Neuronal stem cell (in vitro differentiated cells): Measurements from ENCODE around the gene LST1.

Experiments
- DNase-seq: peaks from one replicate; pipeline ENCODE4 v3.0.0-alpha.2; 2013; ENCODE audit warnings: low spot score
- H2AFZ ChIP-seq: one replicate; pipeline ENCODE4 v1.6.1; 2013; ENCODE audit warnings: mild to moderate bottlenecking, low read length, inconsistent platforms
- H2AK5ac ChIP-seq: 2 replicates; pipeline ENCODE4 v1.6.1; 2013; ENCODE audit warnings: low read depth, mild to moderate bottlenecking, inconsistent platforms, low read length, moderate library complexity, mixed read lengths
- H2BK120ac ChIP-seq: 2 replicates; pipeline ENCODE4 v1.6.1; 2013; ENCODE audit warnings: low read depth, mild to moderate bottlenecking, inconsistent platforms, low read length, moderate library complexity, mixed read lengths
- H2BK12ac ChIP-seq: one replicate; pipeline ENCODE4 v1.6.1; 2013; ENCODE audit warnings: low read length, inconsistent platforms
- H2BK15ac ChIP-seq: 2 replicates; pipeline ENCODE4 v1.6.1; 2013; ENCODE audit warnings: mild to moderate bottlenecking, low read length, inconsistent platforms, mixed read lengths
- H2BK5ac ChIP-seq: one replicate; pipeline ENCODE4 v1.6.1; 2013; ENCODE audit warnings: inconsistent platforms, mild to moderate bottlenecking, low read length, moderate library complexity
- H3K14ac ChIP-seq: one replicate; pipeline ENCODE4 v1.6.1; 2013; ENCODE audit warnings: low read length, inconsistent platforms
- H3K18ac ChIP-seq: 2 replicates; pipeline ENCODE4 v1.6.1; 2013; ENCODE audit warnings: low read length, inconsistent platforms
- H3K23ac ChIP-seq: 2 replicates; pipeline ENCODE4 v1.6.1; 2013; ENCODE audit warnings: low read depth, mild to moderate bottlenecking, mixed read lengths, low read length, inconsistent platforms; ENCODE audit not compliant: poor library complexity
- H3K27ac ChIP-seq: replicated peaks from 3 replicates; pipeline ENCODE4 v1.5.1; 2013; ENCODE audit warnings: low read length, inconsistent platforms
- H3K27me3 ChIP-seq, 3 experiments: 2 replicates each; pipeline ENCODE4 v1.6.1; 2013; ENCODE audit warnings: low read length in 3 of 3, mild to moderate bottlenecking in 2 of 3, inconsistent platforms in 1 of 3, low read depth in 1 of 3, mixed read lengths in 1 of 3, moderate library complexity in 1 of 3; ENCODE audit not compliant: control insufficient read depth in 3 of 3, insufficient read depth in 3 of 3
- H3K36me3 ChIP-seq, 2 donors: replicated peaks in 1 of 2; 2 replicates each; pipeline ENCODE4 v1.6.1; 2013; ENCODE audit warnings: low read length in 2 of 2; ENCODE audit not compliant: control insufficient read depth in 2 of 2, insufficient read depth in 2 of 2
- H3K4ac ChIP-seq: 2 replicates; pipeline ENCODE4 v1.6.1; 2013; ENCODE audit warnings: inconsistent platforms, mild to moderate bottlenecking, low read length, moderate library complexity
- H3K4me1 ChIP-seq, 2 donors: 1 replicate in 1 of 2; 2 replicates in 1 of 2; pipeline ENCODE4 v1.6.1; 2013; ENCODE audit warnings: low read length in 2 of 2, low read depth in 1 of 2; ENCODE audit not compliant: control insufficient read depth in 2 of 2, insufficient read depth in 1 of 2
- H3K4me2 ChIP-seq: one replicate; pipeline ENCODE4 v1.6.1; 2013; ENCODE audit warnings: mild to moderate bottlenecking, low read length, inconsistent platforms; ENCODE audit not compliant: insufficient read depth, poor library complexity, severe bottlenecking
- H3K4me3 ChIP-seq, 2 donors: 2 replicates each; pipeline ENCODE4 v1.5.1; 2013; ENCODE audit warnings: low read length in 2 of 2, mild to moderate bottlenecking in 2 of 2, inconsistent platforms in 1 of 2, moderate library complexity in 1 of 2
- H3K79me1 ChIP-seq: one replicate; pipeline ENCODE4 v1.6.1; 2013; ENCODE audit warnings: low read depth, mild to moderate bottlenecking, inconsistent platforms, low read length, moderate library complexity
- H3K9ac ChIP-seq: one replicate; pipeline ENCODE4 v1.6.1; 2013; ENCODE audit warnings: mild to moderate bottlenecking, low read depth, low read length, inconsistent platforms; ENCODE audit not compliant: poor library complexity
- H3K9me3 ChIP-seq, 2 donors: replicated peaks in 1 of 2; 2 replicates each; pipeline versions ENCODE3 to v1.6.1; 2013; ENCODE audit warnings: low read length in 2 of 2, mild to moderate bottlenecking in 2 of 2, inconsistent platforms in 1 of 2, low read depth in 1 of 2, mixed read lengths in 1 of 2, moderate library complexity in 1 of 2; ENCODE audit not compliant: control insufficient read depth in 2 of 2, insufficient read depth in 1 of 2
- H4K8ac ChIP-seq: one replicate; pipeline ENCODE4 v1.6.1; 2013; ENCODE audit warnings: low read depth, mild to moderate bottlenecking, inconsistent platforms, low read length, moderate library complexity
- H4K91ac ChIP-seq: one replicate; pipeline ENCODE4 v1.6.1; 2013; ENCODE audit warnings: low read length, low read depth, mild to moderate bottlenecking, inconsistent platforms; ENCODE audit not compliant: poor library complexity
- WGBS, 2 donors: extraction: QIAGEN DNeasy Blood & Tissue Kit; methylation state at CpG; one replicate each; pipeline ENCODE4 v1.1.7; 2013; ENCODE audit warnings: missing lambda C conversion rate in 2 of 2, mixed read lengths in 1 of 2; ENCODE audit not compliant: insufficient read length in 2 of 2, insufficient replicate concordance in 1 of 2; ENCODE audit errors: extremely low coverage in 2 of 2; 5-methylcytosine and 5-hydroxymethylcytosine counted together

Gene LST1

GRCh38 chr6:31621320-31621939 is 35.4 kb downstream of the LST1 start:
- no peak overlapping the region for H3K4ac ChIP-seq
- no peak for DNase-seq
- no CpG with 5 or more reads among the region's 15 CpGs for WGBS, 2 donors
- peaks cover 40 to 51% of the 10 kb centered on the region in 2 donors for H3K36me3 ChIP-seq
- H3K27me3 ChIP-seq, result no peaks in the 10 kb centered on the region
- H2BK120ac ChIP-seq, result no peak overlapping the region
- peak overlapping the region; percentile 96 for H2BK5ac ChIP-seq
- peak overlapping the region; percentile 95 for H3K9ac ChIP-seq
- no peak overlapping the region for H2BK12ac ChIP-seq
- H3K4me3 ChIP-seq, result peak overlapping the region; percentile 85 to 95
- peak overlapping the region; percentile 69 for H2BK15ac ChIP-seq
- H4K8ac ChIP-seq, result no peak overlapping the region
- H3K14ac ChIP-seq, result no peak overlapping the region
- H2AFZ ChIP-seq, result peak overlapping the region; percentile 81
- no peak overlapping the region for H3K23ac ChIP-seq
- H3K4me2 ChIP-seq, result peak overlapping the region; percentile 82
- peak overlapping the region; percentile 98 for H3K18ac ChIP-seq
- peak overlapping the region; percentile 43 for H2AK5ac ChIP-seq
- H3K4me1 ChIP-seq, result peaks cover 5 to 11% of the 10 kb centered on the region in 2 donors
- no peak overlapping the region for H4K91ac ChIP-seq
- peak overlapping the region; percentile 94 for H3K27ac ChIP-seq
- peaks cover 5% of the 10 kb centered on the region for H3K79me1 ChIP-seq
- H3K9me3 ChIP-seq, result no peaks in the 10 kb centered on the region

- Histone ChIP-seq H3K9ac (no peak overlapping the region), H2AK5ac (no peak overlapping the region), H3K4me3 (peak overlapping the region; percentile 85 to 95), H3K9me3 (no peaks in the 10 kb centered on the region), H3K27ac (no peak overlapping the region), H3K14ac (no peak overlapping the region), H3K4me1 (peaks cover 5 to 11% of the 10 kb centered on the region in 2 donors), H3K4ac (no peak overlapping the region), H3K23ac (no peak overlapping the region), H3K79me1 (peaks cover 5% of the 10 kb centered on the region), H3K18ac (no peak overlapping the region), H4K8ac (no peak overlapping the region), H2AFZ (no peak overlapping the region), H2BK15ac (no peak overlapping the region), H3K36me3 (peaks cover 45 to 57% of the 10 kb centered on the region in 2 donors), H2BK5ac (no peak overlapping the region), H4K91ac (no peak overlapping the region), H2BK120ac (no peak overlapping the region), H3K27me3 (no peaks in the 10 kb centered on the region), H3K4me2 (peak overlapping the region; percentile 82), H2BK12ac (no peak overlapping the region)
- no peak for DNase-seq
- no CpG with 5 or more reads among the region's 4 CpGs for WGBS, 2 donors
These were observed 35.9 kb downstream of the LST1 start for GRCh38 chr6:31621991-31622390.

- H3K27me3 ChIP-seq, result no peaks in the 10 kb centered on the region
- no peak overlapping the region for H4K8ac ChIP-seq
- no peak overlapping the region for H3K9ac ChIP-seq
- H3K4me1 ChIP-seq, result peaks cover 5 to 11% of the 10 kb centered on the region in 2 donors
- H3K23ac ChIP-seq, result no peak overlapping the region
- peak overlapping the region; percentile 28 for H3K4me2 ChIP-seq
- no peak overlapping the region for H2BK12ac ChIP-seq
- no peaks in the 10 kb centered on the region for H3K9me3 ChIP-seq
- no peak overlapping the region for H3K14ac ChIP-seq
- H2BK5ac ChIP-seq, result no peak overlapping the region
- H2AFZ ChIP-seq, result no peak overlapping the region
- no peak overlapping the region for H2AK5ac ChIP-seq
- peak overlapping the region in 1 of 2 donors; percentile 85 for H3K4me3 ChIP-seq
- peaks cover 52 to 64% of the 10 kb centered on the region in 2 donors for H3K36me3 ChIP-seq
- no peak overlapping the region for H2BK15ac ChIP-seq
- no peak overlapping the region for H4K91ac ChIP-seq
- no peak overlapping the region for H2BK120ac ChIP-seq
- H3K18ac ChIP-seq, result no peak overlapping the region
- H3K79me1 ChIP-seq, result peaks cover 5% of the 10 kb centered on the region
- no CpG with 5 or more reads among the region's 10 CpGs for WGBS, 2 donors
- H3K4ac ChIP-seq, result no peak overlapping the region
- no peak for DNase-seq
- H3K27ac ChIP-seq, result no peak overlapping the region
These were observed 36.6 kb downstream of the LST1 start for GRCh38 chr6:31622684-31623091.

- Histone ChIP-seq H3K18ac (no peak overlapping the region), H2BK12ac (no peak overlapping the region), H3K27ac (no peak overlapping the region), H3K4ac (no peak overlapping the region), H2AK5ac (no peak overlapping the region), H2BK15ac (no peak overlapping the region), H4K91ac (no peak overlapping the region), H3K9me3 (no peaks in the 10 kb centered on the region), H3K36me3 (peaks cover 61 to 78% of the 10 kb centered on the region in 2 donors), H3K14ac (no peak overlapping the region), H3K79me1 (peaks cover 5% of the 10 kb centered on the region), H3K9ac (no peak overlapping the region), H3K4me2 (no peak overlapping the region), H2BK5ac (no peak overlapping the region), H2BK120ac (no peak overlapping the region), H2AFZ (no peak overlapping the region), H3K23ac (no peak overlapping the region), H3K27me3 (no peaks in the 10 kb centered on the region), H3K4me3 (no peak overlapping the region), H4K8ac (no peak overlapping the region), H3K4me1 (peaks cover 5 to 11% of the 10 kb centered on the region in 2 donors)
- WGBS, 2 donors, result no CpG with 5 or more reads among the region's 10 CpGs
- DNase-seq, result no peak
These were observed 38.0 kb downstream of the LST1 start for GRCh38 chr6:31624070-31624469.
